LHCN-M2 (cell line): ENCODE data around the gene FTMT. TPM values are rescaled to one million over a fixed set of nuclear protein-coding genes. Genes with fewer than 3 reads are reported as not detected.
"Not testable (repeated sequence)": the region's sequence is repeated elsewhere in the genome, so short reads cannot be mapped to it uniquely, and the experiment has no call there.

Experiments
- DNase-seq: peaks from one replicate; pipeline ENCODE4 v3.0.0-alpha.2; 2012; ENCODE audit warnings: low read depth
- polyA plus RNA-seq: library from polyadenylated mRNA; unstranded; fragments of >200 nt; gene quantifications from one replicate; pipeline ENCODE4 v1.2.1, GENCODE V29; 2012; ENCODE audit warnings: missing spikeins
- total RNA-seq: library from RNA; depleted of rRNA; stranded (reverse); fragments of >200 nt; gene quantifications from 2 replicates; pipeline ENCODE4 v1.2.3, GENCODE V29; 2014; rRNA removed

The FTMT gene
- total RNA-seq, result not detected in 2 replicates
- not detected for polyA plus RNA-seq

- DNase-seq, result no peak
Measured at GRCh38 chr5:121851643-121852574, at the start of gene FTMT. Gene FTMT (plus strand): TSS chr5:121851882. CDS start chr5:121851964, 82 bp downstream.

GRCh38 chr5:121805251-121805650 is 46.4 kb upstream of the FTMT start:
- not testable (repeated sequence) for DNase-seq

DNA sequence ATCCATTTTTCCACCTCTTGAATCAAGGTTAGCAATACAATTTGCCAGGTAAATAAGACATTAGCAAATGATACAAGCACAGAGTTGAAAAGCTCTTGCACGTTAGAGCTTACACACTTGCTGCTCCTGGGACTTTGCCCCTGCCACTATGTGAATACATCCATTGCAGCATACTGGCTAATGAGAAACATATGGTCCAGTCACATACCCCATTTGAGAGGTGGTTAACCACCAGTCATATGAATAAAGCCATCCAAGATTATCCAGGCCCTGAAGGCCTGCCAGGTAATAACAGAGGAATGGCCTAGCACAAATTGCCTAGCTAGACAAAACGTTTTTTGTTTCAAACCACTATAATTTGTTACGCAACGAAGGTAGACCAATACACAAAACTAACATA is 45.8 kb upstream of the FTMT start:
- no peak for DNase-seq

GRCh38 chr5:121816164-121816563 is 35.5 kb upstream of the FTMT start:
- DNase-seq, result no peak

DNA sequence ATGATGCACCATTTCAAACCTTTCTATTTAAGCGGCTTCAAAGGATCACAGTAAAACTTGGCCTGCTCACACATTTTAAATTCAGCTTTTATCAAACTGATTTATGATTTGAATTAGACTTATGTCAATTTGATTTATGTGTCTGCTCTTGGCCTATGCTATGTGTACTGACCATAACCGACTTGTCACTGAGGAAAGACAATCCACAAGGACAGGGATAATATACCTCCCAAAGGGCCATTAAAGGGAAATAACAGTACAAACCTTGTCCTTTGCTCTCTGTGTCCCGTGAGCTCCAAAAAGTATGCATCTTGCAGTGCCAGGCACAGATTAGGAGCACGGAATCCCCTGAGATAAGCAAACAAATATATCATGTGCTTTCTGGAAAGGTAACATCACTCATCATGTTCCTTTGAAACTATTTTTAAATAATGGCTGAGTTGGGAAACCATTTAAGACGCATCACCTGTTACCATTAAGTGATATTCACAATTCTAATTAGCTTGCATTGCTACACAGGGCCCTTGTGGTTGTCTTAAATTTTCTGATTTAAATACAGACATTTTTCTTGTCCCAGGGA is 31.9 kb upstream of the FTMT start:
- DNase-seq, result no peak

- no peak for DNase-seq
Measured at GRCh38 chr5:121833617-121834016, 18.1 kb upstream of the FTMT start.

GRCh38 chr5:121834021-121834420 is 17.7 kb upstream of the FTMT start:
- no peak for DNase-seq

GRCh38 chr5:121841892-121842291 is 9.8 kb upstream of the FTMT start:
- DNase-seq, result no peak

- DNase-seq, result no peak
Measured at GRCh38 chr5:121850272-121850671, 1.4 kb upstream of the FTMT start.

DNA sequence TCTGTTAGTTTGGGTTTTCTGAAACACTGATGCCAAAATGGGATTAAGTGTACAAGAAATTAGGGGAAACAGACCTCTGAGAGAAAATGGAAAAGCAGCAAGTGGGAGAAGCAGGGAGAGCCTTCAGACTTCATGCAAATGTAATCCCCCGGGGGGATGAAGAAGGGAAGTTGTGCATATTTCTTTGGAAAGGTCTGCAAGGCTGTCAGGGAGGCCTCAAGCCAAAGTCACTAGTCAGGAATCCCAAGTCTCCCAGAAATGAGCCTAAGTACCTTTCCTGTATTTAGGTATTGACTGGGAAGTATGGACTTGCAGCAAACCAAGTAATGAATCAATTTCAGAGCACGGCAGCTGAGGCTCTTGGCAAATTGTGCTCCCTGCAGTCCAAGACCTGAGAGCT is 2.2 kb downstream of the FTMT start:
- DNase-seq, result no peak

- DNase-seq, result no peak
Measured at GRCh38 chr5:121862801-121863200, 11.1 kb downstream of the FTMT start.

GRCh38 chr5:121863753-121864285 is 12.1 kb downstream of the FTMT start:
- DNase-seq, result no peak

- DNase-seq, result no peak
Measured at GRCh38 chr5:121867403-121867802, 15.7 kb downstream of the FTMT start.

GRCh38 chr5:121870489-121870888 is 18.8 kb downstream of the FTMT start:
- peak; percentile 1 for DNase-seq

DNA sequence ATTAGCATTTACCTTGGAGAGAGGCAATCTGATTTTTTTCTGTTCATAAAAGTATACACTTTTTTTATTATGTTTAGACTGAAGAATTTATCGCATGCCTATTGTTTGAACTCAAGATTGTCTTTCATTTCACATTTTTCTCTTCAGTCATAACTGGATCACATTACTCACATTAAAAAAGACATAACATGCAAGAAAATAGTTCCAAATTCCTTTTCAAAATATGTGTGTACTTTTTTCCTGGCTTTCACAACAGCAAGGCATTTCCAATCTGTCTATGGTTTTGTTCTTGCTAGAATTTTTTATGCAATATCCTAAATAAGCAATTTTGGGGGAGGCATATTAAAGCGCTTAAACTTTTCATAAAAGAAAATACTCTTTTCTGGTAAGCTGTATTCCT is 21.2 kb downstream of the FTMT start:
- DNase-seq, result no peak

- no peak for DNase-seq
Measured at GRCh38 chr5:121873409-121873808, 21.7 kb downstream of the FTMT start.

DNA sequence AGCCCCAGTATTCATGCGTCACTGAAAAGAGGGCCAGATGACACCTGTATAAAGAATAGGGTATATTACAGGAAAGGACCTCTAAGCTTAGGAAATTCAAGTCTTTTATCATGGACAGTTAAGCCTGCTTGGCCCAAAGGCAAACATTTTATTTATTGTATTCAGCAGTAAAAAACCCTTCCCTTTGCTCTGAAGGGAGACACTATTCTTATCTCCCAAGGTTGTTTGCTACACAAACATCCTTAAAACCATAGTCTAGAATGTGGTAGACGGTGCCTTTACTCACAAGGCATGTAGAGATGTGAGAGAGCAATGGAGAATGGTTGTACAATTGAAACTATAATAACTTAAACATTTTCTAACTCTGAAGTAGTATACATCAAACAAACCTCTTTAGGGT is 33.9 kb downstream of the FTMT start:
- no peak for DNase-seq

DNA sequence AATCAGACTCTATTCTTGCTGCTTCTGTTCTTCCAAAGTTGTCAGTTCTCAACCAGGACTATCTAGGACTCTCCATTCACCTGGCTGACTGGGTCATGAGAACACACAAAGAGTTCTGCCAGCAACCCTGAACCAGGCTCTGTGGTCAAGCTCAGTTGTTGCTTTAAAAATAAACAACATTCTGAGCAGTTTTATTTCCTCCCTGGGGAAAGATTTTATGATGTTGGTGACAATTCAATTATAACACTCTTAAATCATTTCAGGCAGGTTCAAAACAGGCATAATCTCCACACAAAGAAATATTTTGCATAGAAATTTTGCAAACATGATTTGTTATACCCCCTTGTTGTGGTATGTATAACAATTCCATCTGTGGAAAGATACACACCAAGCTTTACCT is 36.0 kb downstream of the FTMT start:
- DNase-seq, result no peak

DNA sequence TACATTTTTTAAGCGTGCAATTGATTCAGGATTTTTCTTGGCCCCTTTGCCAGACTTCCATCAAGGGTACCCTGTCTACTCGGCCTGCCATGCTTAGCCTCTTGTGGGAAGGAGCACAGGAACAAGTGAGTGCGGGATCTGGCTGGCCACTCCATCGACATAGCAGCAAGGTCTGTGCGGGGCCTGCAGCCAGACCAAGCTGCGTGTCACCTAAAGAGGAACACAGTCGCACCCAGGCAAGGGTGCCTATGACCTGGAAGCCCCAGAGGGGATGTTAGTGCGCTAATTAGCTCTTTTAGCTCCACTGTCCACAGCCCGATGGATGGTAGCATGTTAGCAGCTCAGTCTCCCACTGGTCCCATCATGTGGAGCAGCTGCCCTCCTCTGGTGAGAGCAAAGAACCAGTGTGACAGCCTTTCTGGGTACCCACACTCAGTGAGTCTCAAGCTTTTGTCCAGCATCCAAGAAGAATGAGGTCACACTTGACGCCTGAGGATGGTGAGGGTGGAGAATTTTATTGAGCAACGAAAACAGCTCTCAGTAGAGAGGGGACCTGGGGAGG is 38.7 kb downstream of the FTMT start:
- no peak for DNase-seq

DNA sequence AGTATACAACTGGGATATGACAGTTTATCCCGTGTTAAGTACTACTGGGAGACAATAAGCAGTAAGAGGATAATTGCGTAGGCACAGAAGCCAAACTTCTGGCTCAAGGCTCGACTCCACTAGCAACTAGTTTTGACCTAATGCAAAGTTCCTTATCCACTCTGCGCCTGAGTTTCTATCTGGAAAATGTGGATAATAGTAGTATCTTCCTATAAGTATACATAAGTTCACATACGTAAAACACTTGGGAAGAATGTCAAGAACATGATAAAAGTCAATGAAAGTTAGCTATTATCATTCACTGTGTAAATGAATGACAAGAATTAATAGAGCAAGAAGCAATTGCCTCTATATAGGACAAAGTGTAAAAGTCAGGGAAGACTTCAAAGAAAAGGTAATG is 45.7 kb downstream of the FTMT start:
- DNase-seq, result no peak

- DNase-seq, result no peak
Measured at GRCh38 chr5:121899346-121899745, 47.7 kb downstream of the FTMT start.
